IMR-90 (cell line): ENCODE data around the gene SLC2A1. TPM values are rescaled to one million over a fixed set of nuclear protein-coding genes. Genes with fewer than 3 reads are reported as not detected.

Experiments used
- ATAC-seq: fragments of 200-7000 bp; cut with Tn5 transposase; 2 replicates; pipeline ENCODE4 v1.9.1; 2020; ENCODE audit warnings: low read depth, mild to moderate bottlenecking, moderate library complexity
- BruUV-seq: library from RNA; stranded (reverse); fragments of 400-500 nt; replicated peaks from 2 replicates; lab custom pipeline; 2021; lab: Mats Ljungman, UMichigan
- CTCF ChIA-PET: fragments of 300-600 bp; formaldehyde crosslinking; extraction: SDS; loops from one replicate; lab custom pipeline; 2021; ENCODE audit warnings: antibody characterized with exemption; lab: Yijun Ruan, JAX
- POLR2A ChIA-PET: fragments of 300-600 bp; sonication (Branson Sonifier 250); formaldehyde crosslinking; loops from one replicate; lab custom pipeline; 2022; ENCODE audit warnings: antibody characterized with exemption; ENCODE audit not compliant: unreplicated experiment; lab: Charles Lee
- DNase-seq: peaks from one replicate; pipeline ENCODE4 v3.0.0; 2013
- H2AFZ ChIP-seq: replicated peaks from 2 replicates; pipeline ENCODE3; 2013; ENCODE audit warnings: low read length, mild to moderate bottlenecking; ENCODE audit not compliant: poor library complexity
- H2AK5ac ChIP-seq: 2 replicates; pipeline ENCODE4 v1.6.1; 2013; ENCODE audit warnings: low read depth, low read length, inconsistent platforms
- H2AK9ac ChIP-seq: replicated peaks from 2 replicates; pipeline ENCODE3; 2013; ENCODE audit warnings: mild to moderate bottlenecking, low read depth, low read length, moderate library complexity; ENCODE audit not compliant: poor library complexity
- H2BK120ac ChIP-seq: 2 replicates; pipeline ENCODE4 v1.6.1; 2013; ENCODE audit warnings: low read depth, low read length, inconsistent platforms
- H2BK15ac ChIP-seq: 3 replicates; pipeline ENCODE4 v1.6.1; 2013; ENCODE audit warnings: low read depth, low read length, inconsistent platforms
- H2BK20ac ChIP-seq: 2 replicates; pipeline ENCODE4 v1.6.1; 2013; ENCODE audit warnings: low read depth, mild to moderate bottlenecking, inconsistent platforms, low read length, moderate library complexity
- H2BK5ac ChIP-seq: 2 replicates; pipeline ENCODE4 v1.6.1; 2013; ENCODE audit warnings: mild to moderate bottlenecking, low read depth, low read length, inconsistent platforms; ENCODE audit not compliant: poor library complexity, severe bottlenecking
- H3K14ac ChIP-seq: replicated peaks from 2 replicates; pipeline ENCODE4 v1.6.1; 2013; ENCODE audit warnings: low read depth, low read length, inconsistent platforms
- H3K18ac ChIP-seq: 2 replicates; pipeline ENCODE4 v1.6.1; 2013; ENCODE audit warnings: low read depth, low read length, control low read depth
- H3K23ac ChIP-seq: 2 replicates; pipeline ENCODE4 v1.6.1; 2013; ENCODE audit warnings: low read depth, low read length, inconsistent platforms
- H3K27ac ChIP-seq: 2 replicates; pipeline ENCODE4 v1.5.1; 2013; ENCODE audit warnings: mild to moderate bottlenecking, control low read depth, low read length; ENCODE audit not compliant: insufficient read depth
- H3K27me3 ChIP-seq: 2 replicates; pipeline ENCODE4 v1.6.1; 2013; ENCODE audit warnings: low read length; ENCODE audit not compliant: control insufficient read depth, insufficient read depth
- H3K36me3 ChIP-seq: 2 replicates; pipeline ENCODE4 v1.6.1; 2013; ENCODE audit warnings: low read length, mixed read lengths; ENCODE audit not compliant: control insufficient read depth, insufficient read depth
- H3K4ac ChIP-seq: 2 replicates; pipeline ENCODE4 v1.6.1; 2013; ENCODE audit warnings: low read depth, low read length, inconsistent platforms
- H3K4me1 ChIP-seq: 2 replicates; pipeline ENCODE4 v1.6.1; 2013; ENCODE audit warnings: low read length, mixed read lengths; ENCODE audit not compliant: control insufficient read depth, insufficient read depth
- H3K4me2 ChIP-seq: 2 replicates; pipeline ENCODE4 v1.6.1; 2013; ENCODE audit warnings: low read depth, mild to moderate bottlenecking, control low read depth, low read length, moderate library complexity
- H3K4me3 ChIP-seq: 2 replicates; pipeline ENCODE4 v1.5.1; 2013; ENCODE audit warnings: low read depth, mild to moderate bottlenecking, control low read depth, low read length, moderate library complexity; ENCODE audit not compliant: insufficient read depth
- H3K56ac ChIP-seq: 2 replicates; pipeline ENCODE4 v1.6.1; 2013; ENCODE audit warnings: low read length, inconsistent platforms; ENCODE audit not compliant: insufficient read depth; ENCODE audit errors: extremely low read depth
- H3K79me1 ChIP-seq, 2 experiments: 2 replicates each; pipeline ENCODE4 v1.6.1; 2013; ENCODE audit warnings: low read length in 2 of 2, inconsistent platforms in 1 of 2, low read depth in 1 of 2
- H3K9ac ChIP-seq: 2 replicates; pipeline ENCODE4 v1.6.1; 2013; ENCODE audit warnings: low read depth, low read length, control low read depth
- H3K9me1 ChIP-seq: 2 replicates; pipeline ENCODE4 v1.6.1; 2013; ENCODE audit warnings: low read length, inconsistent platforms; ENCODE audit not compliant: insufficient read depth
- H3K9me3 ChIP-seq: 2 replicates; pipeline ENCODE4 v1.6.1; 2013; ENCODE audit warnings: low read length; ENCODE audit not compliant: control insufficient read depth, insufficient read depth
- H4K20me1 ChIP-seq: 2 replicates; pipeline ENCODE4 v1.6.1; 2013; ENCODE audit warnings: low read length, inconsistent platforms; ENCODE audit not compliant: insufficient read depth
- H4K5ac ChIP-seq: 2 replicates; pipeline ENCODE4 v1.6.1; 2013; ENCODE audit warnings: mild to moderate bottlenecking, low read depth, low read length, control low read depth
- H4K8ac ChIP-seq, 2 experiments: 2 replicates each; pipeline ENCODE4 v1.6.1; 2013; ENCODE audit warnings: low read depth in 2 of 2, low read length in 2 of 2, control low read depth in 1 of 2, inconsistent platforms in 1 of 2
- H4K91ac ChIP-seq: 2 replicates; pipeline ENCODE4 v1.6.1; 2013; ENCODE audit warnings: low read depth, low read length, inconsistent platforms; ENCODE audit not compliant: insufficient read depth
- ELK1 ChIP-seq: fragments of 150-350 bp; IDR thresholded peaks from 2 replicates; pipeline ENCODE4 v1.6.1; 2016; ENCODE audit warnings: low read depth, mild to moderate bottlenecking, low read length, moderate library complexity, borderline replicate concordance
- FOS ChIP-seq: fragments of 150-350 bp; IDR thresholded peaks from 2 replicates; pipeline ENCODE4 v1.6.1; 2016; ENCODE audit warnings: low read depth, low read length
- MAFK ChIP-seq: IDR thresholded peaks from 2 replicates; pipeline ENCODE4 v1.6.1; 2012; ENCODE audit warnings: low read depth, low read length, improper control_type of control experiment
- MAZ ChIP-seq: IDR thresholded peaks from 2 replicates; pipeline ENCODE4 v1.6.1; 2012; ENCODE audit warnings: low read depth, mild to moderate bottlenecking, low read length, improper control_type of control experiment, moderate library complexity, borderline replicate concordance
- MXI1 ChIP-seq: IDR thresholded peaks from 2 replicates; pipeline ENCODE4 v1.6.1; 2012; ENCODE audit warnings: low read depth, mild to moderate bottlenecking, low read length, moderate library complexity, borderline replicate concordance
- POLR2A ChIP-seq: IDR thresholded peaks from 2 replicates; pipeline ENCODE4 v1.6.1; 2012; ENCODE audit warnings: mild to moderate bottlenecking, low read depth, low read length
- RAD21 ChIP-seq: IDR thresholded peaks from 2 replicates; pipeline ENCODE4 v1.6.1; 2012; ENCODE audit warnings: low read length, improper control_type of control experiment
- SMC3 ChIP-seq: fragments of 150-350 bp; IDR thresholded peaks from 2 replicates; pipeline ENCODE4 v1.6.1; 2016; ENCODE audit warnings: low read depth, mild to moderate bottlenecking, antibody characterized with exemption, low read length, moderate library complexity
- WGBS, 2 experiments: methylation state at CpG; one replicate each; pipeline versions ENCODE4 v1.1.5 to v1.1.7; 2013; ENCODE audit warnings: missing lambda C conversion rate in 2 of 2; ENCODE audit not compliant: insufficient read length in 1 of 2; ENCODE audit errors: extremely low coverage in 2 of 2; 5-methylcytosine and 5-hydroxymethylcytosine counted together
- dilution Hi-C: fragments of 300-500 bp; cut with HindIII; formaldehyde crosslinking; loops from one replicate; pipeline ENCODE4 v1.14.3; 2018; ENCODE audit warnings: low sequenced_read_pairs; ENCODE audit not compliant: unreplicated experiment
- in situ Hi-C: fragments of 300-500 bp; cut with MboI; formaldehyde crosslinking; loops from 3 replicates; pipeline ENCODE4 v1.14.3; 2019; ENCODE audit warnings: low sequenced_read_pairs, inconsistent platforms, mixed read lengths
- intact Hi-C: fragments of 100-400 bp; cut with micrococcal nuclease; formaldehyde crosslinking; loops from 2 replicates; pipeline ENCODE4 v1.10.0; 2022
- polyA plus RNA-seq, 3 experiments: library from polyadenylated mRNA; depleted of rRNA; stranded (reverse); fragments of >200 nt; gene quantifications; 2 replicates each; pipeline ENCODE4 v1.2.3, GENCODE V29; 2012; ENCODE audit warnings: low replicate concordance in 1 of 3
- total RNA-seq: library from RNA; depleted of rRNA; stranded (reverse); fragments of >200 nt; gene quantifications from 2 replicates; pipeline ENCODE4 v1.2.3, GENCODE V29; 2012

Gene SLC2A1
- total and polyA plus RNA-seq, 2 of the 4 experiments (the other 2 are of a cell fraction) = 200 to 395 TPM

- Histone ChIP-seq H4K20me1 (no peaks in the 10 kb centered on the region), H3K36me3 (no peaks in the 10 kb centered on the region), H3K23ac (no peak overlapping the region), H2AFZ (peak overlapping the region; percentile 33), H2BK15ac (no peak overlapping the region), H2AK5ac (no peak overlapping the region), H3K9me1 (no peaks in the 10 kb centered on the region), H4K5ac (no peak overlapping the region), H3K4me2 (no peak overlapping the region), H2BK5ac (no peak overlapping the region), H3K4me1 (no peaks in the 10 kb centered on the region), H3K4me3 (no peak overlapping the region), H2BK20ac (no peak overlapping the region), H3K27ac (no peak overlapping the region), H3K9me3 (no peaks in the 10 kb centered on the region), H4K91ac (no peak overlapping the region), H3K9ac (no peak overlapping the region), H4K8ac (no peak overlapping the region), H2AK9ac (no peak overlapping the region), H3K56ac (no peak overlapping the region), H3K79me1 (no peaks in the 10 kb centered on the region), H3K27me3 (peaks cover 3% of the 10 kb centered on the region; the same call in 1 of the 2 replicates), H2BK120ac (no peak overlapping the region), H3K18ac (no peak overlapping the region), H3K14ac (no peak overlapping the region), H3K4ac (no peak overlapping the region)
- WGBS, 2 experiments = 54% methylated on average over 5 of the region's 18 CpGs; no CpG with 5 or more reads in 1 of the 2 experiments
- ATAC-seq (no peak), DNase-seq (no peak)
- intact Hi-C loops = no loop called here
- dilution Hi-C loops = no loop called here
- no peak for TF ChIP-seq MAFK
- no peak for TF ChIP-seq SMC3
- no peak for TF ChIP-seq ELK1
- no peak for TF ChIP-seq FOS
- no peak for TF ChIP-seq MXI1
- no peak for TF ChIP-seq MAZ
- no peak for TF ChIP-seq POLR2A
- no peak for TF ChIP-seq RAD21
- in situ Hi-C loops = no loop called here
- CTCF ChIA-PET = no interaction called here
- BruUV-seq = no TSS peak
- POLR2A ChIA-PET = no interaction called here
These were observed 47.0 kb upstream of the SLC2A1 start for GRCh38 chr1:43005460-43006361.
